ENCODE data around the gene SAMD9.
"Not testable (repeated sequence)": the region's sequence is repeated elsewhere in the genome, so short reads cannot be mapped to it uniquely, and the experiment has no call there.

Gene SAMD9

GRCh38 chr7:93119191-93119905 lies 1.6 kb upstream of the SAMD9 start:
- DNase-seq, result no peak

GRCh38 chr7:93117327-93117726 lies 452 bp downstream of the SAMD9 start:
- DNase-seq, result no peak

- DNase-seq, result no peak
These were observed 2.0 kb downstream of the SAMD9 start for GRCh38 chr7:93115796-93116195.

DNA sequence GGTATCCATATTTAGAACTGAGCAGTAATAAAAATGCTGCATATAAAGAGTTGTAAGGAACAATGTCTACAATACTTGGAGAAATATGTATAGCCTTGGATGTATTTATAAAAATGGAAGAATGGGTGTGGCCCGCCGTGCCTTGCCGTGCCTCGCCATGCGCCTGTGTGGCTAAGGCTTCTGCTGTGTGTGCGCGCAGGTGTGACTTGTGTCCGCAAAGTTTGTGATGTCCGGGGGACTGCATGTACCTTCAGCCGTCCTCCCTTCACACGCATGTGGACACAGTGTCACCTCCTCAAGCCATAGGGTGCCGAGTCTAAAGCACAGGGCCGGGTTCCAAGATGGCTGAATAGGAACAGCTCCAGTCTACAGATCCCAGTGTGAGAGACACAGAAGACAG lies 9.8 kb downstream of the SAMD9 start:
- no peak for DNase-seq

DNA sequence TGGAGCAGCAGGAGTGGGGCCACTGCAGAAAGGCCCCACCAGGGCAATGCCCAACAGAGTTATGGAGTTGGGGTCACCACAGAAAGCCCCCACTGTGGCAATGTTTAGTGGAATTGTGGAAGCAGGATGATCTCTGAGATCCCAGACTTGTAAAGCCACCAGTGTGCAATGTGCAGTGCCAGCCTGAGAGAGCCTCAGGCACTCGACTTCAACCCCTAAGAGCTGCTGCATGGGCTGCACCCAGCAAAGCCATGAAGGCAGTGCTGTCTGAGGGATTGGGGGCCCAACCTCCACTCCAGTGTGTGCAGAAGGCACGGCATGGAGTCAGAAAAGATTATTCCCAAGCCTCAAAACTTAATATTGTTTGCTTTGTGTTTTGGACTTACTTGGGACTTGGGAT lies 20.4 kb downstream of the SAMD9 start:
- no peak for DNase-seq

DNA sequence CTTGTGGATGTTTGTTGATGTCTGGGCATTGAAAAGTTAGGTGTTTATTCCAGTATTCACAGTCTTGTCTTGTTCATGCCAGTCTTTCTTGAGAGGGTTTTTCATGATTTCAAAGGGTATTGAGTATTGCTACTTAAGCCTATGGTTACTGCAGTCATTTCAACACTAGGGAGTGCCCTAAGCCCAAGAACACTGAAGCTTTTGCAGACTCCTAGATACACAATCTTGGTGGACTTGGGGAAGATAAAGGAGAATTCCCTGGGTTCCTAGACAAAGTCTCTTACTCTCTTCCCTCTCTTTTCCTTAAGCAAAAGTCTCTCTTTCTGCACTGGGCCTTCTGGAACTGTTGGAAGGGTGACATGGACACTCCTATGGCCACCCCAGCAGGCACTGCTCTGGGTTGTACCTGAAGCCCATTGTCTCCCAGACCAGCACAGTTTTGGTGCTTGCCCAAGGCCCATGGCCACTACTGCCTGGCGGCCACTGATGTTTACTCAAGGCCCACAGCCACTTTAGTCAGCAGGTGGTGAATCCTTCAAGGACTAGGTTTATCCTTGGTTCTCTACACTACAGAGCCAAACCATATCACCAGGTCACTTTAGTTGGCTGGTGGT lies 24.9 kb downstream of the SAMD9 start:
- no peak for DNase-seq

DNA sequence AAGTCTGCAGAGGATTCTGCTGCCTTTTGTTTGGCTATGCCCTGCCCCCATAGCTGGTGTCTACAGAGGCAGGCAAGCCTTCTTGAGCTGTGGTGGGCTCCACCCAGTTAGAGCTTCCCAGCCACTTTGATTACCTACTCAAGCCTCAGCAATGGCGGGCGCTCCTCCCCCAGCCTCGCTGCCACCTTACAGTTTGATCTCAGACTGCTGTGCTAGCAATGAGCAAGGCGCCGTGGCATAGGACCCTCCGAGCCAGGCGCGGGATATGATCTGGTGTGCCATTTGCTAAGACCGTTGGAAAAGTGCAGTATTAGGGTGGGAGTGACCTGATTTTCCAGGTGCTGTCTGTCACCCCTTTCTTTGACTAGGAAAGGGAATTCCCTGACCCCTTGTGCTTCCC lies 44.4 kb downstream of the SAMD9 start:
- DNase-seq, result not testable (repeated sequence)

- DNase-seq, result no peak
These were observed 55.2 kb downstream of the SAMD9 start for GRCh38 chr7:93062599-93062998.

DNA sequence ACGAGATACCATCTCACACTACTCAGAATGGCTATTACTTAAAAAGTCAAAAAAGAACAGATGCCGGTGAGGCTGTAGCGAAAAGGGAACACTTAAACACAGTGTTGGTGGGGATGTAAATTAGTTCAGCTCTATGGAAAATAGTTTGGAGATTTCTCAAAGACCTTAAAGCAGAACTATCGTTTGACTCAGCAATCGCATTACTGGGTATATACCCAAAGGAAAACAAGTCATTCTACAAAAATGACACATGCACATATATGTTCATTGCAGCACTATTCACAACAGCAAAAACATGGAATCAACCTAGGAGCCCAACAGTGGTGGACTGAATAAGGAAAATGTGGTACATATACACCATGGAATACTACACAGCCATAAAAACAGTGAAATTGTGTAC lies 56.9 kb downstream of the SAMD9 start:
- no peak for DNase-seq

DNA sequence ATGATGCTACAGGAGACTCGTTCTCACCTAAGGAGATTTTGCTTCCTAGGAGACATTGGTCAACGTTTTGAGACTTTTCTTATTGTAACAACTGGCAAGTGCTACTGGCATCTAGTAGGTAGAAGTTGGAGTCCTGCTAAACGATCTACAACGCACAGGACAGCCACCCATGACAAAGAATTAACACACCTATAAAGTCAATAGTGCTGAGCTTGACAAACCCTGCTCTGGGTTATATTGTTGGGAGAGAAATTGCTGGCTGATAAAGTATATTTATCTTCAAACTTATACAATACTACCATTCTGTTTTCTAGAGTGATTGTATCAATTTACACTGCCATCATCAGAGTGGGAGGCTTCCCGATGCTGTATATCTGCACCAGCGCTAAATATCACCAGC lies 57.8 kb downstream of the SAMD9 start:
- no peak for DNase-seq

DNA sequence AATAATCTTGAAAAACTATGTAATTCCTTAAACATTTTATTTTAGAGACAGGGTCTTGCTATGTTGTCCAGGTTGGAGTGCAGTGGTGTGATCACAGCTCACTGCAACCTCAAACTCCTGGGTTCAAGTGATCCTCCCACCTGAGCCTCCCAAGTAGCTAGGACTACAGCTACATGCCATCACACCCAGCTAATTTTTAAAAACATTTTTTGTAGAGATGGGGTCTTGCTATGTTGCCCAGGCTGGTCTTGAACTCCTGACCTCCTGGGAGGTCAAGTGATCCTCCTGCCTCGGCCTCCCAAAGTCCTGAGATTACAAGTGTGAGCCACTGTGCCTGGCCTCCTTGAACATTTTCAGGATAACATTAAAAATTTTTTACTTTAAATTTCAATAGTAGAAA lies 61.2 kb downstream of the SAMD9 start:
- DNase-seq, result not testable (repeated sequence)

- no peak for DNase-seq
These were observed 62.2 kb downstream of the SAMD9 start for GRCh38 chr7:93055543-93056107.

GRCh38 chr7:93054975-93055374 lies 62.8 kb downstream of the SAMD9 start:
- DNase-seq, result no peak

DNA sequence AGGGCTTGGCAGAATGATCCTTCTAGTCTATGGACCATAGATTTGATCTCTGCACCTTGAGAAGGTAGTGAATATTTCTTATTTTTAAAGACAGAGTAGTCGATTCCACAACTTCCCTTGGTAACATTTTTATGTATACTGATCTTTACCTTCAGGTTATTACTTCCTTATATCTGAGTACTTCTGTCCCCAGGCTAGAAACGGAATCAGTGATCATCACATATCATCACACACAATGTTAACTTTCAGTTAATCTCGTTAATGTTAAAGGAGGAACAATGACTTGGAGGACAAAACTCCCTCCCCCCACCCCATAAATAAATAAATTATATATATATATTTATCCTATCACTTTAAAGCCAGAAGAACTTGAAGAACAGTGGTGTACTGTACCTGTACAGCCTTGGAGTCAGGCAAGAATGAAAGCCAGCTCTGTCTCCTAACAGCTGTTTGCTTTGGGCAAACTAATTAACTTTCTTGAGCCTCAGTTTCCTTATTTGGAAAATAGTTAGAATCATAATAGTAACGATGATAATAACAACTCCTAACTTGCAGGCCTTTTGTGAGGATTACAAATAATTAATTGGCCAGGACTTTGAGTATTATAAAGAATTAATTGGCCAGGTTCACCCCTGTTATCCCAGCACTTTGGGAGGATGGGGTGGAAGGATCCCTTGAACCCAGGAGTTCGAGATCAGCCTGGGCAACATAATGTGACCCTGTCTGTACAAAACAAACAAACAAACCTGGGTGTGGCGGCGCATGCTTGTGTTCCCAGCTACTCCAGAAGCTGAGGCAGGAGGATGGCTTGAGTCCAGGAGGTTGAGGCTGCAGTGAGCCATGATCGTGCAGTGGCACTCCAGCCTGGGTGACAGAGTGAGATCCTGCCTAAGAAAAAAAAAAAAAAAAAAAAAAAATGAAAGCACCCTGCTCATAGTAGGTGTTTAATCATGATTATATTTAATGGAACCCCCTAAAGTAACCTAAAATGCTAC lies 63.5 kb downstream of the SAMD9 start:
- no peak for DNase-seq

- no peak for DNase-seq
These were observed 64.4 kb downstream of the SAMD9 start for GRCh38 chr7:93053209-93053948.

DNA sequence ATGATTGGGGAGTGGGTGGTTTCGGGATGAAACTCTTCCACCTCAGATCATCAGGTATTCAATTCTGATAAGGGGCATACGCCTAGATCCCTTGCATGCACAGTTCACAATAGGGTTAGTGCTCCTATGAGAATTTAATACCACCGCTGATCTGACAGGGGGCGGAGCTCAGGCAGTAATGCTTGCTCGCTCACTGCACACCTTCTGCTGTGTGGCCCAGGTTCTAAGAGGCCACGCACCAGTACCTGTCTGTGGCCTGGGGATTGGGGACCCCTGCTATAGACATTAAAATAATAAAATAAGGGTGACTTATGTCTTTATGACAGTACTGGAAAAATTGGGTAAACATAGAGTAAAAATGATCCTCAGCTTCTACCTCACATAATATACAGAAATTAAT lies 66.1 kb downstream of the SAMD9 start:
- DNase-seq, result no peak
